GM19467 (cell line): ENCODE data around the gene RGS3.
"Not testable (repeated sequence)": the region's sequence is repeated elsewhere in the genome, so short reads cannot be mapped to it uniquely, and the experiment has no call there.

Source experiments
- ATAC-seq: cut with Tn5 transposase; IDR thresholded peaks from one replicate; pipeline ENCODE4 v1.9.1; 2021; ENCODE audit warnings: mild to moderate bottlenecking, moderate library complexity; ENCODE audit not compliant: unreplicated experiment

The RGS3 gene

GRCh38 chr9:113631137-113631765 is 167.7 kb downstream of the RGS3 start:
- ATAC-seq = no peak

GRCh38 chr9:113631871-113632665 is 168.5 kb downstream of the RGS3 start:
- no peak for ATAC-seq

DNA sequence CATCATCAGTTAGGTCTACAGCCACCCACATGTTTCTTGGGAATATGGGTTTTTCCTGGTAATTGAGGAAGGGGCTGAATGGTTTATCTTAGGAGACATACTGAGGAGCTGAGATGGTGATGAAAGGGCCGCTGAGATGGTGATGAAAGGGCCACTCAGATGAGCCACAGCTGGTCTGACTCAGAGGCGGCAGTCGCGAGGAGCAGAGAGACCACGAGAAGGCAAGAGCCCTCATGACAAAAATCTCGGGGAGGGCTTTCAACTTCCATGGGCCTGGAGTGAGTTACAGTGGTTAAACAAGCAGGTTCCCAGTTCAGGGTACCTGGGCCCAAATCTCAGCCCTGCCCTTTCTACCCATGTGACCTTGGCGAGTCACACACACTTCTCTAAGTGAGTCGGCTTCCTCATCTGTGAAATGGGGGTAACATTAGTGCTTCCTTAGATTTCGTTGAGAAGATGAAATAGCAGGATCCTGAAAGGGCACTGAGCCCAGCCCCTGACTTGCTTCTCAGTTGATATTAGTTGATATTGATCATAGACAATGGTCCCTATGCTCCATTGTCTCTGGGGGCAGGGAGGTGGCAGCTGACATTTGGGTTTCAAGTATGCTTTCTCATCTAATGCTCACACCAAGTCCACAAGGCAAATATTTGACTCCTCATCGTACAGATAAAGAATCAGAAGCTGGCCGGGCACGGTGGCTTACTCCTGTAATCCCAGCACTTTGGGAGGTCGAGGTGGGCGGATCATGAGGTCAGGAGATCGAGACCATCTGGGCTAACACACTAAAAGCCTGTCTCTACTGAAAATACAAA is 169.5 kb downstream of the RGS3 start:
- no peak for ATAC-seq

DNA sequence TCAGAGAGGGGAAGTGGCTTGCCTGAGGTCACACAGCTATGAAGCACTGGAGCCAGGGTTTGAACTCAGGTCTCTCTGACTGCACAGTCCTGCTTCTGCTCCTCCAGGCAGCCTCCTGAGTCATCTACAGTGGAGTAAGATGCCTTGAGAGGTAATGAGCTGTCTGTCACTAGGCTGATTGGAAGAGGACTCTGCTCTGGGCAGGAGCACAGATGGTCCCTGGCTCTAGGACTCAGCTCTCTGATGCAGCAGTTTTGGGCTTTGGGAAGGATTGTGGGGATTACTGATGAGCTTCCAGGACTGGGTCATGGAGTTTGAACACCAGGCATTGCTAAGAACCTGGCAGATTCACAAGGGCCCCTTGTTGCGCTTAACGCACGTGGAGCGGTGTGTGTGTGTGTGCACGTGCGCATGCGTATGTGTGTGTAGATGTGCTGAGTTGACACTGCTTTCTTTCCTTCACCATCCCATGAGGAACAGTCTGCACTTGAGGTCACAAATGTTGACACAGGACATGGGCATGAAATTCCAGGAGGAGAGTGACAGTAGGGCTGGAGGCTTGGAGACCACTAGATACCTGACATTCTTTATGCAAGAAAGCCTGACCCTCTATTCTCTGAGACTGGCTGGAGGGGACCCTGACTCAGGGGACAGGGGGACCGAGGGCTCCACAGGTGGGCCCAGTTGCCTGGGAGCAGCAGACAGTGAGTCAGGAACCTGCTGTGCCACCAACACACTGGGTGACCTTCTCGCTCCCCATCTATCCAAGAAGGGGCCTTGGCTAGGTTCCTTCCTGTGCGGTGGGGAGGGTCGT is 170.5 kb downstream of the RGS3 start:
- ATAC-seq = no peak

DNA sequence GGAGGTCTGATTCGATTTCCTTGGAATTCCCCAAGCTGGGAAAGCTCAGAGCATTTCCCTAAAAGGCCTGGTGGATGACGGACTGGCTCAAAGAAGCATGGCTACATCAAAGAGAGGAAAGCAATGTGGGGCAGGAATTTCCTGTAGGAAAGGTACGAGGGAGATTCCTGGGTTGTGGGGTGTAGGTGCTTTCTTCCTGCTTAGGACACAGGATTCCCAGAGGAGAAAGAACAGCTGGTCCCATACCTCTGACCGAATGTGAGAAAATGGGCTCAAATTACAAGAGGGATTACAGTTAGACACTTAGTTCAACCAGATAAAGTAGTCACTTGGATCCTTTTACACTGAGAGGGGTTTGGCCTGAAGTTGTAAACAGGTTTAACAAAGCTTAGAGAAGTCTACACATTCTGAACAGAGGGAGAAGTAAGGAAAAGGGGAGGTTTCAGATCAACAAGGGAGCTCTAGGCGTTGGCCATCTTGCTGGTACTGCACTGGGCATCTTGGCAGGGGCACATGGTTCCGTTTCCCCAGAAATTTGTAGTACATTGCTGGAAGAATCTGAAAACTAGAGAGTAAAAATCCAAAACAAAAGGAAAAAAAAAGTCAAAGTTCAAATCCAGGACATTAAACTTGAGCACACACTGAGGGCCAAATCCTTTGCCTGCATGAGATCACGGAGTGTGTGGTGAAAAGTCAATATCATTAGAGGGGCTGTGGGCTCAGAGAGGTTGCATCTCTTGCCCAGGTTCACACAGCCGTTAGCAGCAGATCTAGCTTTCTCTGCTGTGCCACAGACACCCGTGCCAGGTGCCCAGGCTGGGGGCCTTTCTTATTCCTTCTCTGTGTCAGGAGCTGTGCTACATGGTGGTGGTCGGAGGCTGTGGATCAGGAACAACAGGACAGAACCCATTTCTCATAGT is 171.3 kb downstream of the RGS3 start:
- no peak for ATAC-seq

- no peak for ATAC-seq
Observed at GRCh38 chr9:113635586-113635985, 172.1 kb downstream of the RGS3 start.

DNA sequence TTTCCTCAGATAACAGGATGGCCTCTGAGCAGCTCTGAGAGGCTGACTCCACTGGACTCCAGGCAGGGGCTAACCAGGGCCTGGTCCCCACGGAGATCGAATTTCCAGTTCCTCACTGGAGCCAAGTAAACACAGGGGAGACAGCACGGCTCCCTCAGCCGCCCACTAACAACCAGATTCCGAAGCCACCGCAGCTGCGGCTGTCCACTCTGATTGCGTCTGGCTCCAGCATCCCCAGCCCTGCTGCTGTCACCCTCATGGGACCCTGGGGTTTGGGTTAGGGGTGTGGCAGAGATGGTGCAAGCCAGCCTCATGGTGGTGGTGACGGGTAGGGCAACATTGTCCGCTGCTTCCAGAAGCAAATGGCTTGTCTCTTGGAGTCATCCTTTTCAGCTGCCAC is 172.6 kb downstream of the RGS3 start:
- no peak for ATAC-seq

DNA sequence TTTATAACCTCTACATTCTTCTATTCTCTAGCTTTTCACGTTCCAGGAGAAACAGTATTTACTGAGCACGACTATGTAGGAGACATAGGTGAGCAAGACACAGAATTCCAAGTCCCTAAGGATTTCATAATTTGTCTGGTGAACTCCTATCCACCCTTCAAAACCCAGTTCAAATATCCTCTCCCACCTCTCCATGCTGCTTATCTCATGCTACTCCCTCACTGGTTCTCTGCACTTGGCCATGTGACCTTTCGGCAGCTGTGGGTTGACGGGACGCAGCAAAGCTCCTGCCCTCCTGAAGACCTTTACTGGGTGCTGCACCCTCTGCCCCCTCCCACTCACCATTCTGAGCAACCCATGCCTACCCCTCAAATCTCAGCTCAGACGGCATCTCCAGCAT is 173.2 kb downstream of the RGS3 start:
- ATAC-seq = no peak

GRCh38 chr9:113638490-113638889 is 175.0 kb downstream of the RGS3 start:
- no peak for ATAC-seq

DNA sequence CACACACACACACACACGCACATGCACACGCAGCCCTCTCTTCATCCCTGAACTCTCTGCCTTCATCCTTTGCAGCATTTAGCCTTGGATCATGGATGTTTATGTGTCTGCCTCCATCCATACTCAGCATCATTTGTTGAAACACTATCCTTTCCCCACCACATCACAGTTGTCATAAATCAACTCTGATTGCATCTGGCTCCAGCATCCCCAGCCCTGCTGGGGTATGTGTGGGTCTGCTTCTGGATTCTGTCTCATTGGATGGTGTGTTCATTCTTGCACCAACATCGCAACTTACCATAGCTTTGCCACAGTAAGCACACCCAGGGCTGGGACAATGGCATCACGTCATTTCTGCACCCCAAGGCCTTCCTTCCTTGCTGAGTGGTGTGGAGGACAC is 175.4 kb downstream of the RGS3 start:
- ATAC-seq = no peak

DNA sequence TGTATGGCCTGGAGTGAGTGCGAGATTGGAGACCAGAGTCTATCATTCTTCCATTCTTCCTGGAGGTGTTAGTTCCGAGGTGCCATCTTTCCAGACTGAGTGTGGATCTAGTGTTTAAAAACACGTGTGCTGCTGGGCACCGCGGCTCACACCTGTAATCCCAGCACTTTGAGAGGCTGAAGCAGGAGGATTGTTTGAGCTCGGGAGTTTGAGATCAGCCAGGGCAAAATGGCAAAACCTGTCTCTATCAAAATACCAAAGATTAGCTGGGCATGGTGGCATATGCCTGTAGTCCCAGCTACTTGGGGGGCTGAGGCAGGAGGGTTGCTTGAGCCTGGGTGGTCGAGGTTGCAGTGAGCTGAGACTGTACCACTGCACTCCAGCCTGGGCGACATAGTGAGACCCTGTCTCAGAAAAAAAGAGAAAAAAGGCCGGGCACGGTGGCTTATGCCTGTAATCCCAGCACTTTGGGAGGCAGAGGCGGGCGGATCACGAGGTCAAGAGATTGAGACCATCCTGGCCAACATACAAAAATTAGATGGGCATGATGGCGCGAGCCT is 176.0 kb downstream of the RGS3 start:
- not testable (repeated sequence) for ATAC-seq

DNA sequence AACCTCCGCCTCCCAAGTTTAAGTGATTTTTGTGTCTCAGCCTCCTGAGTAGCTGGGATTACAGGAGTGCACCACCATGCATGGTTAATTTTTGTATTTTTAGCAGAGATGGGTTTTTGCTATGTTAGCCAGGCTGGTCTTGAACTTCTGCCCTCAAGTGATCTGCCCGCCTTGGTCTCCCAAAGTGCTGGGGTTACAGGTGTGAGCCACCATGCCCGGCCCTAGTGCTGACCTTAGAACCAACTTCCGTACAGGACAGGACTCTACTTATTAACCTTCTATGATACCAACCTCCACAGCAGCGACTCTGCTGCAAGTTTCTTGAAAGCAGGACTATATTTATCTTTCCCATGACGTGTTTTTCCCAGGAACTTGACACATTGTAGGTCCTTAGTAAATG is 176.9 kb downstream of the RGS3 start:
- no peak for ATAC-seq

DNA sequence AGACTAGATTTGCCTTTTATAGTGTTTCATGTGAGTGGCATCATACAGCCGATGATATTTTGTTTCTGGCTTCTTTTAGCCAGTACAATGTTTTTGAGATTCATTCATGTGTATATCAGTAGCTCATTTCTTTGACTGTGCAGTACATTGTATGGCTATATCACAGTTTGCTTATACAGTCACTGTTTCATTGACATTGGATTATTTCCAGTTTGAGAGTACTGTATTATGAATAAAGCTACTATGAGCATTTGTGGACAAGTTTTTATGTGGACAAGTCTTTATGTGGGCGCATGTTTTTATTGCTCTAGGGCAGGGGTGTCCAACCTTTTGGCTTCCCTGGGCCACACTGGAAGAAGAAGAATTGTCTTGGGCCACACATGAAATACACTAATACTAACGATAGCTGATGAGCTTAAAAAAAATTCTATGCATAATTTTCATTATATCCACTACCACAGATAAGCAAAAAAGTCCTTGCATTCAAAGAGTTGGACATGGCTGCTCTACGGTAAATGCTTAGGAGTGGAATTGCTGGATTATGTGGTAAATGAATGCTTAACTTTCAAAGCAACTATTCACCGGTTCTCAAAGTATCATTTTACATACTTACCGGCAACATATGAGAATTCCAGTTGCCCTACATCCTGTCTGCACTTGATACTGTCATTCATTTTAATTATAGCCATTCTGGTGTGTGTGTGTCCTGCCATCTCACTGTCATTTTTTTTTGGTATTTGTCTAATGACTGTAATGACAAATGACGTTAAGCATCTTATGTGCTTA is 177.8 kb downstream of the RGS3 start:
- ATAC-seq = no peak

DNA sequence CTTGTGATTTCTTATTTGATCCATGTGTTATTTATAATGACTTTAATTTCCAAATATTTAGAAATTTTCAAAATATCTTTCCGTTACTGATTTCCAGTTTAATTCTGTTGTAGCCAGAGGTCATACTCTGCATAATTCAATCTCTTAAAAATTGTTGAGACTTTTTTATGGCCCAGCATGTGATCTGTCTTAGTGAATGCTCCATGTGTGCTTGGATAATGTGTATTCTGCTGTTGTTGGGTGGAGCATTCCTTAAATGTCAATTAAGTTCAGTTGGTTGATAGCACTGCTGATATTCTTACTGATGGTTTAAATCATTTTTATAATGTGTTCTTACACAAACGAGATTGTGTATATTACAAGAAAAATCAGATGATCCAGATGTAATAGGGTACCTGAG is 180.8 kb downstream of the RGS3 start:
- no peak for ATAC-seq

DNA sequence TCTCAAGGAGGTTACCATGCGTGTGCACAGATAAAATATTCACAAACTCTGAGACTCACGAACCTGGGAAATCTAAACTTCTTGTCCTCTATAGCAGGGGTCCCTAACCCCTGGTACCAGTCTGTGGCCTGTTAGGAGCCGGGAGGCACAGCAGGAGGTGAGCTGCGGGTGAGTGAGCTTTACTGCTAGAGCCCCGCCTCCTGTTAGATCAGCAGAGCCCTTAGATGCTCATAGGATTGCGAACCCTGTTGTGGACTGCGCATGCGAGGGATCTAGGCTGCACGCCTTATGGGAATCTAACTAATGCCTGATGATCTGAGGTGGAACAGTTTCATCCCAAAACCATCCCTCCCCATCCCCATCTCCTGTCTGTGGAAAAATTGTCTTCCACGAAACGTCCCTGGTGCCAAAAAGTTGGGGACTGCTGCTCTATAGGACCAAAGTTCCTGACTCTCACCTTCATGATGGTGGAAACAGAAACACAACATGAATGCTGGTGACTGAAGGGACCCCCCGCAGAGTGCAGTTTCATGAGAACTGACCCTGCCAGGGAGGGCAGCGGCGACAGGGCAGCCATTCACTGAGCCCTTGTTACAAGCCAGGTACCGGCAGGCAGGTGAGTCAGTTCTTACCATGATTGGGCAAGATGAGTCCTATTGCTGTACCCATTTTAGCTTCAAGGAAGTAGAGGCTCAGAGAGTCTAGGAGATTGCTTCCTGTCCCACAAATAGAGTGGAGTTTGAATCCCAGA is 181.9 kb downstream of the RGS3 start:
- ATAC-seq = no peak

- no peak for ATAC-seq
Observed at GRCh38 chr9:113645978-113646253, 182.4 kb downstream of the RGS3 start.

- no peak for ATAC-seq
Observed at GRCh38 chr9:113646491-113646890, 183.0 kb downstream of the RGS3 start.
